Measurements from ENCODE around the gene EFNA2.
"Not testable (repeated sequence)": the region's sequence is repeated elsewhere in the genome, so short reads cannot be mapped to it uniquely, and the experiment has no call there.

EFNA2 gene

DNA sequence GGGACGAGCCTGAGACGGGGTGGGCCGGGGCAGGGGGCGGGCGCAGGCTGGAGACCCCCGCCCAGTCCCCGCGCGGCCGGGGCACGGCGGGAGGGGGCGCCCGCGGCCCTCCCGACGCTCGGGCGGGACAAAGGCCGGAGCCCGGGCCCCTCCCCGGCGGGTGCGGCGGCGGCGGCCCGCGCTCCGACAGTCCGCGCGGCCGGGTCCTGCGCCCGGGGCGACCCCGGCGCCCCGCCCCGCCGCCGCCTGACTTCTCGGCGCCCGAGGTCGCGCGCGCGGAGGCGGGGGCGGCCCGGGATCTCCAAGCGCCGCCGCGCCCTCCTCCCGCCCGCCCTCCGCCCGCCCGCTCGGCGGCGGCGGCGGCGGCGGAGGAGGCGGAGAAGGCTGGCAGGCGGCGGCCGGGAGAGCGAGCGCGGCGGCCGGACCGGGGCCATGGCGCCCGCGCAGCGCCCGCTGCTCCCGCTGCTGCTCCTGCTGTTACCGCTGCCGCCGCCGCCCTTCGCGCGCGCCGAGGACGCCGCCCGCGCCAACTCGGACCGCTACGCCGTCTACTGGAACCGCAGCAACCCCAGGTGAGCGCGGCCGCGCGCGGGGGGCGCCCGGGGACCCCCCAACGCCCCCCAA, at the start of gene EFNA2:
TSS of gene EFNA2 (plus strand) at position 137 of the 624 bp plus-strand sequence. CDS start at position 433, 296 bp downstream.
- no peak for FAIRE-seq

GRCh38 chr19:1236576-1236975, 49.1 kb upstream of the EFNA2 start:
- FAIRE-seq (no peak), DNase-seq (ENCODE audit: low spot score) (no peak)

More for the DNA sequence above, at the start of gene EFNA2:
- no peak for DNase-seq (ENCODE audit: low spot score)

DNA sequence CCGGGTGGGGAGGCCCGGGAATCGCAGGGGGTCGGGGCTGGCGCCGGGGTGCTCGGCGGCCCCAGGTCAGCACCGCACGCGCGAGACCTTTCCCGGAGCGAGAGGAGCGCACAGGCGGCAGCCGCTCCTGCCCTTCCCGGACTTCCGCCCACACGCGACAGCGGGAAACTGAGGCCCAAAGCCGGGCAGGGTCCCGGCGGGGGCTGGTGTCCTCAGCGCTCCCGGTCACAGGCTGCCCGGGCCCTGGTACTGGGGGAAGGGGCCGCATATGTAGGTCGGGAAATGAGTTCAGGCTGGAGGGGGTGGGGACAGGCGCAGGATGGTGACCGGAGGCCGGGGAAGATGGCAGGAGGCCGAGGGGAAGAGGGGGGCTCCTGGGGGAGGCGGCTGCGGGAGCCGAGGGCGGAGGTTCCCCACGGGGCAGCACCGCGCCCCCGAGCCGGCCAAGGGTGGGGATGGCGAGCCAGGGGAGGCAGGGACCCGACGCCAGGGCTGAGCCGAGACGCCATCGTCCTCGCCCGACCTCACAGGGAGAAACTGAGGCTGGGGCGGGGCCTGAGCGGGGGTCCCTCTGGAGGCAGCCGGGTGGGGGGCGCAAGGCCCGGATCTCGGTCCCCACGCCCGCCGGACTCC, 48.5 kb upstream of the EFNA2 start:
- DNase-seq (ENCODE audit: low spot score): no peak

DNA sequence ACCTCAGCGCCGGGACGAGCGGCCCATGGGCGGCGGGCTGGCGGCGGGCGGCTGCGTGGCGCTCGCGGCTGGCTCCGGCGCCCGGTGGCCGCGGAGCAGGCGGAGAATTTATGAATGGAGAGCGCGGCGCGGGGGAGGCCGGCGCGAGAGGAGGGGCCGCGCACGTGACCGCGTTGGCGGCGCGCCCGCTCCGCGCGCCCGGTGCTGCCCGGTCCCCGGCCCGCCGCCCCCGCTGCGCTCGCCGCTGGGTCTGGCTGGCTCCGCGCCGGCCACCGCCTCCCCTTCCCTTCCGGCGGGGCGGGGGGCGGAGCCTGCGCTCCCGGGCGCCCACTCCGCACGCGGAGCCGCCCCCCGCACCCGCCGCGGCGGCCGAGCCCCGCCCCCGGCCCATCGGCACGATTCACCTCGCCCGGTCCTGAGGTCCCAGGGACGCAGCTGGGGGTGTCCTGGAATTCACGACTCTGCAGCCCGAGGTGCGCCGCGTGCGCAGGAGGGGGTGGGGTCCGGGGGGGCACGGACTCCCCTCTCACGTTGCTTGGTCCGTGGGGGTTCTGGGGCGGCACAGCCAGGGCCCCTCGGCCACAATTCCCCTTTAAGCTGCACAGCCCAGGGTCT, 47.8 kb upstream of the EFNA2 start, which contains the start of gene CBARP:
TSS of gene CBARP (minus strand) at position 252 of the 615 bp plus-strand sequence. CDS start 1,905 bp downstream, outside the sequence.
- no peak for FAIRE-seq
- DNase-seq (ENCODE audit: low spot score): no peak

More for the DNA sequence above, 48.5 kb upstream of the EFNA2 start:
- no peak for FAIRE-seq

- no peak for FAIRE-seq
- DNase-seq (ENCODE audit: low spot score): no peak
Measured at GRCh38 chr19:1238369-1239303, 47.0 kb upstream of the EFNA2 start.

DNA sequence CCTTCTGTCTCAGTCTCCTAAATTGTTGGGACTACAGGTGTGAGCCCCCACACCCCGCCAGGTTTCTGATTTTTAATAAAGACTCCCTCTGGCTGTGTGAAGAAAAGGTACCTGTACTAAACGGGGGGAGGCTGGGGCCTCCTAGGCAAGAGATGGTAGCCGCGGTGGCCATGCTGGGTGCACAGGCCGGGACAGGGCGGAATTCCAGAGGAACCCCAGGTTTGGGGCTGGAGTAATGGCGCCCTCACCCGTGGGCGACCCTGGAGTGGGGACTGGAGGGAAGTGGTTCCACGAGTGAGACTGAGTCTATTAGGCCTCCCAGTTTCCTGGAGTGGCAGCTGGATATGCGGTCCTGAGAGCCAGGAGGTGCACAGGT, 46.3 kb upstream of the EFNA2 start:
- DNase-seq (ENCODE audit: low spot score): no peak
- no peak for FAIRE-seq

GRCh38 chr19:1239796-1240737, 45.6 kb upstream of the EFNA2 start:
- FAIRE-seq (no peak), DNase-seq (ENCODE audit: low spot score) (peak; percentile 53)

DNA sequence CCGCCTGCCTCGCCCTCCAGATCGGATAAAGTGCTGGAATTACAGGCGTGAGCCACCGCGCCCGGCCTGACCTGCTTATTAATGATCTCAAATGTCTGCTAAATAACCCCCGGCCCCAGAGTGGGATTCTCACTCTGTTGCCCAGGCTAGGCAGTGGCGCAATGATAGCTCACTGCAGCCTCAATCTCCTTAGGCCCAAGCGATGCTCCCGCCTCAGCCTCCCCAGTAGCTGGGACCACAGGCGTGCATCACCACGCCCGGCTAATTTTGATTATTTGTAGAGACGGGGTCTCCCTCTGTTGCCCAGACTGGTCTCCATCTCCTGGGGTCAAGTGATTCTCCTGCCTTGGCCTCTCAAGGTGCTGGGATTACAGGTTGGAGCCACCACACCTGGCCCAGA, 44.7 kb upstream of the EFNA2 start:
- no peak for FAIRE-seq
- DNase-seq (ENCODE audit: low spot score): no peak

- DNase-seq (ENCODE audit: low spot score): peak; percentile 88
- FAIRE-seq: peak; percentile 15
Measured at GRCh38 chr19:1241417-1242095, 44.1 kb upstream of the EFNA2 start, which contains the start of gene ATP5F1D. ATP5F1D (plus strand) TSS chr19:1241751; CDS start chr19:1241851, 100 bp downstream.

GRCh38 chr19:1243768-1244692, 41.6 kb upstream of the EFNA2 start:
- no peak for FAIRE-seq
- DNase-seq (ENCODE audit: low spot score): peak; percentile 64

GRCh38 chr19:1244693-1245451, 40.8 kb upstream of the EFNA2 start:
- FAIRE-seq (no peak), DNase-seq (ENCODE audit: low spot score) (peak; percentile 21)

- no peak for FAIRE-seq
- no peak for DNase-seq (ENCODE audit: low spot score)
Measured at GRCh38 chr19:1245494-1246264, 40.0 kb upstream of the EFNA2 start.

GRCh38 chr19:1246265-1247087, 39.2 kb upstream of the EFNA2 start:
- not testable (repeated sequence) for DNase-seq (ENCODE audit: low spot score); FAIRE-seq

GRCh38 chr19:1247748-1248138, 37.9 kb upstream of the EFNA2 start:
- DNase-seq (ENCODE audit: low spot score): no peak
- no peak for FAIRE-seq

- DNase-seq (ENCODE audit: low spot score) (peak; percentile 85), FAIRE-seq (no peak)
Measured at GRCh38 chr19:1248139-1248785, 37.4 kb upstream of the EFNA2 start, which contains the start of gene MIDN. MIDN (plus strand) TSS chr19:1248583; CDS start chr19:1250297, 1,714 bp downstream.

Measured in RCC 7860 (cell line).